ENCODE data around the gene REXO4. TPM values are rescaled to one million over a fixed set of nuclear protein-coding genes. Genes with fewer than 3 reads are reported as not detected.

REXO4 gene, protein sequence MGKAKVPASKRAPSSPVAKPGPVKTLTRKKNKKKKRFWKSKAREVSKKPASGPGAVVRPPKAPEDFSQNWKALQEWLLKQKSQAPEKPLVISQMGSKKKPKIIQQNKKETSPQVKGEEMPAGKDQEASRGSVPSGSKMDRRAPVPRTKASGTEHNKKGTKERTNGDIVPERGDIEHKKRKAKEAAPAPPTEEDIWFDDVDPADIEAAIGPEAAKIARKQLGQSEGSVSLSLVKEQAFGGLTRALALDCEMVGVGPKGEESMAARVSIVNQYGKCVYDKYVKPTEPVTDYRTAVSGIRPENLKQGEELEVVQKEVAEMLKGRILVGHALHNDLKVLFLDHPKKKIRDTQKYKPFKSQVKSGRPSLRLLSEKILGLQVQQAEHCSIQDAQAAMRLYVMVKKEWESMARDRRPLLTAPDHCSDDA
- total RNA-seq (10 to 100 TPM; 16.3 to 22.2 (median 18.8) TPM), polyA plus RNA-seq (10 to 100 TPM; 13.2 to 25.9 (median 16.2) TPM)

GRCh38 chr9:133417541-133418461 is at the start of gene REXO4:
Gene REXO4, minus strand, starts transcription at chr9:133418010. Its CDS starts 166 bp downstream, at chr9:133417844.
- 2% methylated on average over 75 of the region's 75 CpGs for WGBS, 2 donors
- peak within 1 kb of the TSS; percentile 65 to 88 (median 71) for H3K4me3 ChIP-seq
- H3K36me3 ChIP-seq: peaks cover 0 to 28% (median 7%) of the 10 kb centered on the region in 4 donors
- DNase-seq: peak; percentile 90
- no peaks in the 10 kb centered on the region for H3K9me3 ChIP-seq
- TF ChIP-seq POLR2AphosphoS5 (IDR thresholded peaks at IDR 0.05) (peak; percentile 39 to 69 (median 52)), POLR2A (IDR thresholded peaks at IDR 0.05) (no peak), CTCF (IDR thresholded peaks at IDR 0.05) (no peak), EP300 (IDR thresholded peaks at IDR 0.05) (no peak)
- peaks cover 0 to 31% (median 23%) of the 10 kb centered on the region in 4 donors for H3K4me1 ChIP-seq
- H3K27ac ChIP-seq: peak within 1 kb of the TSS; percentile 81 to 87 (median 84)
- intact Hi-C loops (cut with DNase I): loop anchor here (2.0 to 10.0 kb wide), 4 partner anchors 40 to 317 kb away; partner anchors contain the start of genes CACFD1, SARDH, SLC2A6 and STKLD1
- no peaks in the 10 kb centered on the region for H3K27me3 ChIP-seq

GRCh38 chr9:133467101-133467500 is 49.3 kb upstream of the REXO4 start:
- WGBS, 2 donors: 92 to 93% methylated on average over 10 of the region's 10 CpGs

DNA sequence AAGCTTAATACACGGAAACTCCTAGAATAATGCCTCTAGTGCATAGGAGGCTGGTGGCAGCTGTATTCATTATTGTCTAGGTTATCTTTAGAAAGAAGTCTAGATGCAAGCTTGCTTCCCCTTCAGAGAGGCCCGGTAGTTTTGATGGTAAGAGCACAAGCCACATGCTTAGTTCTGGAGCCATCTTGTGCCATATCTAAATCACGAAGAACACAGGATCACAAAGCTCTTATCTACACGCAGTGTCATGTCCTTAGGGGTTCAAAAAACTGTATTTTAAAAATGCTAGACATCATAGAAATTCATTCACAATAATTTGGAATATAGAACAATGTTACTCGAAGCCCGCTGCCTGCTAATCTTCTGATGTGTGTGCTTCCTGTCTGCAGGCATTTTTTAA is 48.2 kb upstream of the REXO4 start:
- no peak overlapping the region for H3K27ac ChIP-seq
- 86 to 87% methylated on average over 6 of the region's 6 CpGs for WGBS, 2 donors

More at GRCh38 chr9:133467101-133467500, 49.3 kb upstream of the REXO4 start:
- no peak for DNase-seq
- Histone ChIP-seq H3K27me3 (no peaks in the 10 kb centered on the region), H3K9me3 (no peaks in the 10 kb centered on the region), H3K4me1 (no peaks in the 10 kb centered on the region), H3K36me3 (peaks cover 0 to 26% (median 0%) of the 10 kb centered on the region in 4 donors), H3K4me3 (no peak overlapping the region), H3K27ac (no peak overlapping the region)
- no peak for TF ChIP-seq POLR2A (IDR thresholded peaks at IDR 0.05)
- no peak for TF ChIP-seq CTCF (IDR thresholded peaks at IDR 0.05)
- no peak for TF ChIP-seq EP300 (IDR thresholded peaks at IDR 0.05)
- no peak for TF ChIP-seq POLR2AphosphoS5 (IDR thresholded peaks at IDR 0.05)
- intact Hi-C loops (cut with DNase I): no loop called here

More for the DNA sequence above, 48.2 kb upstream of the REXO4 start:
- TF ChIP-seq POLR2A (IDR thresholded peaks at IDR 0.05) (no peak), CTCF (IDR thresholded peaks at IDR 0.05) (no peak), EP300 (IDR thresholded peaks at IDR 0.05) (no peak), POLR2AphosphoS5 (IDR thresholded peaks at IDR 0.05) (no peak)
- DNase-seq: no peak
- Histone ChIP-seq H3K4me3 (no peak overlapping the region), H3K4me1 (peaks cover 0 to 4% (median 2%) of the 10 kb centered on the region in 4 donors), H3K9me3 (no peaks in the 10 kb centered on the region), H3K36me3 (peaks cover 0 to 26% (median 0%) of the 10 kb centered on the region in 4 donors), H3K27me3 (no peaks in the 10 kb centered on the region)
- intact Hi-C loops (cut with DNase I): no loop called here

Data from sigmoid colon (tissue), 7 donors.